GOT3 (cell line): ENCODE measurements around the gene SNX21.
"Not testable (repeated sequence)": the region's sequence is repeated elsewhere in the genome, so short reads cannot be mapped to it uniquely, and the experiment has no call there.

Experiments
- DNase-seq: peaks from one replicate; lab custom pipeline; 2025; ENCODE audit warnings: mixed read lengths; lab: John Stamatoyannopoulos, UW

Gene SNX21

DNA sequence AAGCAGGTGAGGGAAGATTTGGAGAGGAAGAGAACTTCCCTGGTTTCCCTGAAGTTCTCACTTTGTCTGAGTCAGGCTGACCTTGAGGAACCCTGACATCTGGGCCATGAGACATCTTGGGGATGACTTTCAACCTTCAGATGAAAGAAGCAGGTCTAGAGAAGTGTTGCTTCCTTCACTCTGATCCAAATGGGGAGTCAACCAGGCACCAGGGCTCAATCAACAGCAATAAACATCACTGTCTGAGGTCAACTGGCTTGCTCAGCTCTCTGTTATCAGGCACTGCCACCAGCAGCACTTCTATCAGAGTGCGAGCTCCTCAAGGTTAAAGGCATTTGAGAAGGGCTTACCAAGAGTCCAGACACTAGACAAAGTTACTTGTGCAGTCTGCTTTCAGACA, 17.3 kb downstream of the SNX21 start:
- no peak for DNase-seq

DNA sequence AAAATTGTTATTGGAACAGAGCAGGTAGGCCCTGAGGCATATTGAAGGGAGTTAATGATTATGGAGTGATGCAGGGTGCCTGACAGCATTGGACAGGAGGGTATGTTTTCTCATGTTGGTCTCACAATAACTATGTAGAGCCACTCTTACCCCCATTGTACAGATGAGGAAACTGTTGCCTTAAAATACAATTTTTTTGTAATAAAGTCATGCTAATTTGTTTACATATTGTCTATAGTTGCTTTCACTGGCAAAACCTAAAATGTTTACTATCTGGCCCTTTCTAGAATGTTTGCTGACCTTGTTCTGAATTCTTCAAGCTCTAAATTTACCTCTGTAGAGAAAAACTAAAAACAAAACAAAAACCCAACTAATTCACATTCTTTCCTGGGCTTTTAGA, 17.9 kb downstream of the SNX21 start:
- DNase-seq = no peak

DNA sequence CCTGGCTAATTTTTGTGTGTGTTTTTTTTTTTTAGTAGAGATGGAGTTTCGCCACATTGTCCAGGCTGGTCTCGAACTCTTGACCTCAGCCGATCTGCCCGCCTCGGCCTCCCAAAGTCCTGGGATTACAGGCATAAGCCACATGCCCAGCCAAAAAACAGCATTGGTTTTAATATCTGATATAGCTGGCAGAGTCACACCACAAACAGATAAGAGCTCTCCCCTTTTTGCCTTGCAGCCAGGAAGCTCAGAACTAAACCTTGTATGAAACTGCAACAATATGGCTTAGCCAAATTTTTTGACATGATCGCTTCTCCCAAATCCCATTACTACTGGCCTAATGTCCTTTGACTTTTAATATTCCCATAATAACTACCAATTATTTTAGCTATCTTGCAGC, 18.7 kb downstream of the SNX21 start:
- no peak for DNase-seq

DNA sequence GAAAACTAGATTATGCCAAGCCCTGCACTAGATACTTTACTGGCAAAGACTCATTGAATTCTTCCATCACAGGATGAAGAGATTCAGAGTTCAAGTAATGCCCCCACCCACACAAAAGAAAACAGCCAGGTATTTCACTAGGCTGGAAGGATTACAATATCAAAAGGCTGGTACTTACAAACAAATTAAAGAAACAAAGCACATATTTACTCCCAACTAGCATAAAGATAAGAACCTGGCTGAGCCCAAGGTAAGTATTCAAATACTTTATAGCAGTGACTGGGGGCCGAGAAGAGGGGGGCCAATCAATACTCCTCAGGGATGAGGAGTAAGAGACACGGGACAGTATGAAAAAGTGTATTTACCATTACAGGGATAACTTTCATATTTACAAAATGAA, 19.9 kb downstream of the SNX21 start:
- no peak for DNase-seq

DNA sequence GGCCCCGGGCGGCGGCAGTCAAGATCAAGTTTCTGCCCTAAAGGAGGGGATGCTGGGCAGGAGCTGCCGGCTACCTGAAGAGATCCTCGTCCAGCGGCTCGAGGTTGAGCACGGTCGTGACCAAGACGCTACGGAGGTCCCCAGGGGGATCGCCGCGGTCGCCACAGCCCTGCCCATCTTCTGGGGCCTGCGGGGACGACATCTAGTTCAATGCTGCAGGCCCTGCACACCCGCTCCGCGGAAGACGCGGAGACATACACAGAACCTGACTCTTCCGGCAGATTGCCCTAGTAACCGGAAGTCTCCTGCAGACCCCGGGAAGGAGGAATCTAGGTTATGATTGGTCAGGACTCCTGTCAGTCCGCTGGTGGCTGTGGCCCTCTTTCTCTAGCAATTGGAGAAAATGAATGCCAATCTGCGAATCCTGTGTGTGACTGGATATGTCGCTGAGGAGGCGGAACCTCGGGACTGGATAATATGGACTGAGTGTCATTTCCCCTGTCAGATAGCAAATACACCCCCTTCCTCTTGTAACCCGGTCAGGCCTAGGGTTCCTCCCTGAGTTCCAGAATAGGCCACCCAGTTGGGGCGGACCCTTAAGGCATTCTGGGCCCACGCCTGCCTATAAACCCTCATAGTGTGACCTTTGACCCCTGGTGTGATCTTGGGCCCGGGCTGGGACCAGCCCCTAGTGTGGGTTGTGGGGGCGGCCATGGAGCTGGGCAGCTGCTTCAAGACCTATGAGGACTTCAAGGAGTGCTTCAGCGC, 23.7 kb downstream of the SNX21 start, which contains the start of the genes ACOT8 and ZSWIM3:
Gene ACOT8, minus strand, starts transcription at position 279 of the 768 bp plus-strand sequence. Its CDS starts 77 bp downstream, at position 202.
Gene ZSWIM3, plus strand, starts transcription at position 501 of the 768 bp plus-strand sequence. Its CDS starts 212 bp downstream, at position 713.
- peak; percentile 94 for DNase-seq

DNA sequence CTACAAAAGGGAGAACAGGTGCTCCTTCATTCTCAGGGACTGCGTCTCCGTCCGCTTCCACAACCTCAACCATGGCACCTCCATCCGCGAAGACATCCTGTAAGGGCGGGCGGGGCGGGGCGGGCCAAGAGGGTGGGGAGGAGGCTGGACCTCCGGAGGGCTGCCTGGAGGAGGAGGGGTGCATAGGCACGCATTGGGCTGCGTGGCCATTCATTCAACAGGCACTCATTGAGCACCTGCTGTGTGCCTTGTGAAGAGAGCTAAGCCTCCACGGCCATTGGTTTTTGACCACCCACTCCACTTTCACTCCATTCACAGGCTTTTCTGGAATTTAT, 24.2 kb downstream of the SNX21 start:
- no peak for DNase-seq

DNA sequence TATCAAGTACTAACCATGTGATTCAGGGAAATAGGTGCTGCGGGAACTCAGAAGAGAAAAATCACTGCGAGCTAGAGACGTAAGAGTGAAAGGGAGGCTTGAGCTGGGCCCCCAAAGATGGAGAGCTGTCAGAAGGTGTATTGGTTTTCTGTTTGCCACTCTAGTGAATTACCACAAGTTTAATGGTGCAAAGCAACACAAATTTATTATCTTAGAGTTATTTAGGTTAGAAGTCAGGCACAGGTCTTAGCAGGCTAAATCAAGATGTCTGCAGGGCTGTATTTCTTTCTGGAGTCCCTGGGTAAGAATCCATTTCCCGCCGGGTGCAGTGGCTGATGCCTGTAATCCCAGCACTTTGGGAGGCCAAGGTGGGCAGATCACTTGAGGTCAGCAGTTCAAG, 26.3 kb downstream of the SNX21 start:
- DNase-seq = no peak

DNA sequence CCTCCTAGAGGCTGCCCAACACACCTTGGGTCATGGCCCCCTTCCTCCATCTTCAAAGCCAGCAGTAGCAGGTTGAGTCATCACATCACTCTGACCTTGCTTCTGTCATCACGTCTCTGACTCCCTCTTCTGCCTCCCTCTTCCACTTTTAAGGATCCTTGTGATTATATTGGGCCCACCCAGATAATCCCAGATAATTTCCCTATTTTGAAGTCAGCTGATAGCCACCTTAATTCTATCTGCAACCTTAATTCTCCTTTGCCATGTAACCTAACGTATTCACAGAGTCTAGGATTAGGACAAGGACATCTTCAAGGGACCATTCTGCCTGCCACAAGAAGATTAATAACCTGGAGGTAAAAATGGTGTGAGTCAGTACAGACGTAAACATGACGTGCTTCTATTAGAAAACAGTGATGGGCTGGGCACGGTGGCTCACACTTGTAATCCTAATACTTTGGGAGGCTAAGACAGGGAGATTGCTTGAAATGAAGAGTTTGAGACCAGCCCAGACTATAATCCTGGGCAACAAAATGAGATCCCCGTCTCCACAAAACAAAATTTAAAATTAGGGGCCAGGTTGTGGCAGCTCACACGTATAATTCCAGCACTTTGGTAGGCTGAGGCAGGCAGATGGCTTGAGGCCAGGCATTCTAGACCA, 27.1 kb downstream of the SNX21 start:
- DNase-seq = no peak

DNA sequence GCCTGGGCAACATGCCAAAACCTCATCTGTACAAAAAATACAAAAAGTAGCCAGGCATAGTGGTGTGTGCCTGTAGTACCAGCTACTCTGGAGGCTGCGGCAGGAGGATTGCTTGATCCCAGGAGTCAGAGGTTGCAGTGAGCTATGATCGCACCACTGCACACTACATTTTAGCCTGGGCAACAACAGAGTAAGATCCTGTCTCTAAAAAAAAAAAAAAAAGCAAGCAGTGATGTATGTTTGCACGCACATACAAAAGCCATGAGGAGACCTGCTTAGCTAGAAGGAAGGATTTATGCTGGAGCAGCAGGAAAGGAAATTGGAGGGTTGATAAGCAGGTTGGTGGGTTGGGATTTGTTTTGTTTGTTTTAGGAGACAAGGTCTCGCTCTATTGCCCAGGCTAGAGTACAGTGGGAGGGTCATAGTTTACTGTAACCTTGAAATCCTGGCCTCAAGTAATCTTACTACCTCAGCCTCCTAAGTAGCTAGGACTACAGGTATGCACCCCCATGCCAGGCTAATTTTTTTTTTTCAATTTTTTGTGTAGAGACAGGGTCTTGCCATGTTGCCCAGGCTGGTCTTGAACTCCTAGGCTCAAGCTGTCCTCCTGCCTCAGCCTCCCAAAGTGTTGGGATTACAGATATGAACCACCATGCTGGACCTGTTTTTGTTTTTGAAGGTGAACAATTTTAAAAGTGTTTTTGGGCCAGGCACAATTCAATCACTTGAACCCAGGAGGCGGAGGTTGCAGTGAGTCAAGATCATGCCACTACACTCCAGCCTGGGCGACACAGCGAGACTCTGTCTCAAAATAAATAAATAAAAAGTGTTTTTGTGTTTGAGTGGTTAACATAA, 27.8 kb downstream of the SNX21 start:
- no peak for DNase-seq

DNA sequence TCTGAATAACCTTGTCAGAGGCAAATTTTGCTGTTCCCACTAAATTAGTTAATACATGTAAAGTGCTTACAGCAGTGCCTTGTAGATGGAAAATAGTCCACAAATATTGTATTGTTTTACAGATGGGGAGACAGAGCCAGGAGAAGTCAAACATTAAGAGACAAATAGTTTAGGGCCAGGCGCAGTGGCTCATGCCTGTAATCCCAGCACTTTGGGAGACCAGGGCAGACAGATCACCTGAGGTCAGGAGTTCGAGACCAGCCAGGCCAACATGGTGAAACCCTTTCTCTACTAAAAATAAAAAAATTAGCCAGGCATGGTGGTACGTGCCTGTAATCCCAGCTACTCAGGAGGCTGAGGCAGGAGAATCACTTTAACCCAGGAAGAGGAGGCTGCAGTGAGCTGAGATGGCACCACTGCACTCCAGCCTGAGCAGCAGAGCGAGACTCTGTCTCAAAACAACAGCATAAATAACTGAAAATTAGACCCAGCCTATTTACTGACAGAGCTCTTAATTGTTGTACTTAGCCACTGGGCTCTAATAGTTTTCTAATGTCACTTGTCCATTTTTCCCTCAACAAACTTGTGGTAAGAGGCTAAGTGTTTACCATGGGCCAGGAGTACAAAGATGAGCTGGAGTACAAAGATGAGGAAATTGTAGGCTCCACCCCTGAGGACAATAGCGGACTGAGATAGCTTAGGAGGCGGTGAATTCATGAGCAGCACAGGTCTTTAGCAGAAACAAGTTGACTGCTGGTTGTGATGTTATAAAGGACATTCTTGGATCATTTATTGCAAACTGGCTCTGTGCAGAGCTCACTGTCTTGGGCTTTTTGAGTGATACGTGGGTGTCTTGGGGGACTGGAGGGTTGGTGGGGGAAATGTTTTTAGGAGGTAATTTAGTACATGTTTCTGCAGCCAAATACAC, 30.2 kb downstream of the SNX21 start:
- no peak for DNase-seq

DNA sequence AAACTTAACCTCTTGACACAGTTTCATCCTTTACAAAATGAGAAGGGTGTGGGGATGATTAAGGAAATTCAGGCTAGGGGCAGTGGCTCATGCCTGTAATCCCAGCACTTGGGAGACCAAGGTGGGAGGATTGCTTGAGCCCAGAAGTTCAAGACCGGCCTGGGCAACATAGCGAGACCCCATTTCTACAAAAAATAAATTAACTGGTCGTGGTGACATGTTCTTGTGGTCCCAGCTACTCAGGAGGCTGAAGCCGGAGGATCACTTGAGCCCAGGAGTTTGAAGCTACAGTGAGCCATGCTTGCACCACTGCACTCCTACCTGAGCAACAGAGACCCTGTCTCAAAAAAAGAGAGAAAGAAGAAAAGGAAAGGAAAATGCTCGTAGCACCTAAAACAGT, 32.9 kb downstream of the SNX21 start:
- DNase-seq = no peak

DNA sequence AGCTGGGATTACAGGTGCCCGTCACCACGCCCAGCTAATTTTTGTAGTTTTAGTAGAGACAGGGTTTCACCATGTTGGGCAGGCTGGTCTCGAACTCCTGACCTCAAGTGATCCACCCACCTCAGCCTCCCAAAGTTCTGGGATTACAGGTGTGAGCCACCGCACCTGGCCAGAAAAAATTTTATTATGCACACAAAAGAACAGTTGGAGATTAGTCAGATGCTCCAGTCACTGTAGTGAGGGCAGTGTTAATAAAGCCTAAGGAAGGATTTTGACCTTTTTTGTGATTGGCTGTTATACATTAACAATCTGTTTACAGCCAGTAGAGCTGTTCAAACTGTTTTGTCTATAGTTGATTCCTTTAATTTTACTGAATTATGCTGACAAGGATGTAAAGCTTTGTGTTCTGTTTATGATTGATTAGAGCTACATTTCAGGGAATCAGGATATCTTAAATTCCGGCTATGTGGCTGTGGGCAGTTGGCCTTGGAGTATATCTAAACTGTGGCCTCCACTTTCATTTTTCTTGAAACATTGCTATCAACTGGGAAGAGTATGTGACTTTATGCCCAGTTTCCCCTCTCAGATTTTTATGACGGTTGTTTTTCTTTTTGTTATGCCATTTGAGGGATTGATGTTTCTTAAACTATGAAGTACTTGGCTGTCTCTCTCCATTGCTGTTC, 33.7 kb downstream of the SNX21 start:
- DNase-seq = no peak

DNA sequence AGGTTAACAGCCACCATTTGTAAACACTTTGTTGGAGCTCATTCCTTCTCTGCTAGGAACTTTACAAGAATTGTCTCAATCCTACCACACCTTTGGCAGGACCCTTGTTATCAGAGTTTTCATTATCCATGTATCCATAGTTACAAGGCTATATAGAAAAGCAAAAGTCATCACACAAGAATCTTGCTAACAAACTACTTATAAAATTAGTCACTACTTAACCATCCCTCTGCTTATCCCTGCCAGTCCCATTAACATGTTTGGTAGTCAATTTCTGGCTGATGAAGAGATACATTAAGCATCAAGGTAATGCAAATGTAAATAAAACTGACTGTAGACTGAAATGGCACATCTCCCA, 34.2 kb downstream of the SNX21 start:
- DNase-seq = no peak

DNA sequence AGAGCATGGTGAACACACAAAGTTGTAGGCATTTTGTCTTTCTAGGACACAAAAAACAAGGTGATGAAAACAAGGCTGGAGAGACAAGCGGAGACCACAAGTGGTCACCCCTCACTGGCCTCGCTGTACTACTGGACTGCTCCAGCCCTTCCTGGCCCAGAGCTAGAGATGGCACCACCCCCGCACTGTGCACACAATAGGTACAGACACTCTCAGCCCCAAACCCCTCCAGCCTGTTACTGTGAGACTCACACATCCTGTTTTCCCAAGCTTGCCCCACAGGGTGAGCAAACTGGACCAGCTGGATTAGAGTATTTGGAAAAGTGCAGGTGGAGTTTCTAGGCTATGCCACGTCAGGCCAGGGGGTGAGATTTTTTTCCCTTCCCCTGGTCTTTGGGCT, 39.0 kb downstream of the SNX21 start:
- DNase-seq = no peak

DNA sequence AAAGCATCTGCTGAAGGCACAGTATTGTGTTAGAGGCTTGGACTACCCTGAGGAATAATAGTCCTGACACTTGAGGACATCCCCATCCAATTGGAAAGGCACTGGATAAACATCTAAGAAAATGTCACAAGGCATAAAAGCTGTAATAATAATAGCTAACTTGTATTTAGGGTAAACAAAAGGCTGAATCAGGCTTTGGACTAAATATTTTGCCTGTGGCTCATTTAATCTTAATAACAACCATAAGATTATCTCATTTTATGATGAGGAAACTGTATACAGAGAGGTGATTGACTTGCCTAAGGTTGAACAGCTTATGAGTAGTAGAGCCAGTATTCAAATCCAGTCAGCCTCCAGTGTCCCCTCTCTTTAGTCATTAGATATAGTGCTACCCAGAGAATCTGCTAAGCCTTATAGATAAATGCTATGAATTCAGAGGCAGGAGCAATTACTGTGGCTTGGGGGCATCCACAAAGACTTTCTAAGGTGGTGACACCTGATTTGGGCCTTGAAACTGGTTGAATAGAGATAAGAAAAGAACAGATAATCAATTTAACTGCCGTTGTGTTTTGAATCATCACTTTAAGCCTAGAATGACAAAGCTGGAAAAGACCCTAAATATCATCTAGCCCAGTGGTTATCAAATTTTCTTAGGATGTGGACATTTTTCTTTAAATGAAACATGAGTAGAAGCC, 40.0 kb downstream of the SNX21 start:
- DNase-seq = no peak

DNA sequence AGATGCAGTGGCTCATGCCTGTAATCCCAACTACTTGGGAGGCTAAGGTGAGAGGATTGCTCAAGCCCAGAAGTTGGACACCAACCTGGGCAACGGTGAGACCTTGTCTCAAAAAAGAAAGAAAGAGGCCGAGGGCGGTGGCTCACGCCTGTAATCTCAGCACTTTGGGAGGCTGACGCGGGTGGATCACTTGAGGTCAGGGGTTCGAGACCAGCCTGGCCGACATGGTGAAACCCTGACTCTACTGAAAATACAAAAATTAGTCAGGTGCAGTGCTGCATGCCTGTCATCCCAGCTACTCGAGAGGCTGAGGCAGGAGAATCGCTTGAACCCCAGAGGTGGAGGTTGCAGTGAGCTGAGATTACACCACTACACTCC, 40.5 kb downstream of the SNX21 start:
- DNase-seq = not testable (repeated sequence)

DNA sequence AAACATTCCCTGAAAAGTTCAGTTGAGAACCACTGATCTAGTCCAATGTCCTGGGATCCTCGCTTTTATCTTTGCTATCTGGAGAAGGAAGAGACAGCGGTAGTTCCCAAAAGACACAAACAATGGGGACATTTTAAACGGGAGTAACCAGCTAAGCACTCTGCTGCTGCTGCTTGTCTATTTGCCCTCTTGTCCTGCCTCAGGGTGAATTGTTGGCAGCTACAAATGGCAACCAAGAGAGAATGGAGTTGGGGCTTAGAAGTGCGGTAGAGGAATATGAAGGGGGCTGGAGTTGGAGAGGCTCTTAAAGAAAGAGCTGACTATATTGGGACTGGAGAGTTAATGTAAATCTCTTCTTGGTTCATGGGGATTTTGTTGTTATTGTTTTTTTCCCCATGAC, 41.0 kb downstream of the SNX21 start:
- no peak for DNase-seq

DNA sequence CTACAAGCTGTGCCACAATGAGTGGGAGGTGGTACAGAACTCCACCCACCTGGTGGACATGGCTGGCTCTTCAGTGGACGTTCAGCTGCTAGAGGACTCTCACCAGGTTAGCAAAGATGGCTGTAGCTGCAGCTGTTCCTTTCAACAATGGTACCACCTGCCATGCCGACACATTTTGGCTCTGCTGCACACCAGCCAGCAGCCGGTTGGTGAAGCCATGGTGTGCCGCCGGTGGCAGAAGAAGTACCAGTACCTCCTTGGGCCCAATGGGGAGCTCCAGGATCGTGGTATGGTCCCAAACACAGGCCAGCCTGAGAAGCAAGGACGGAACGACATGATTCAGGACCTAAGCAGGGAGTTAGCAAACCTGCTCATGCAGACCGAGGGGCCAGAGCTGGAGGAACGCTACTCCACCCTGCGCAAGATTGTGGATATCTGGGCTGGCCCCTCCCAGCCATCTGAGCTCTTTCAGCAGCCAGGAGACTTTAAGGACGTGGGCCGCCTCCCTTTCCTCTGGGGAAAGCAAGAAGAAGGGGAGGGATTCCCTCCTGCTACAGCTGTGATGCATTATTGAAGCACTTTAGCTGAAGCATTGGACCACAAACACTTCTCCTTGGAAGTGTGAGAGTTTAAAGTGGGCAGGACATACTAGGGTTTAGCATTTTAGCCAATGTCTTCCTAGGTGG, 44.6 kb downstream of the SNX21 start:
- no peak for DNase-seq

DNA sequence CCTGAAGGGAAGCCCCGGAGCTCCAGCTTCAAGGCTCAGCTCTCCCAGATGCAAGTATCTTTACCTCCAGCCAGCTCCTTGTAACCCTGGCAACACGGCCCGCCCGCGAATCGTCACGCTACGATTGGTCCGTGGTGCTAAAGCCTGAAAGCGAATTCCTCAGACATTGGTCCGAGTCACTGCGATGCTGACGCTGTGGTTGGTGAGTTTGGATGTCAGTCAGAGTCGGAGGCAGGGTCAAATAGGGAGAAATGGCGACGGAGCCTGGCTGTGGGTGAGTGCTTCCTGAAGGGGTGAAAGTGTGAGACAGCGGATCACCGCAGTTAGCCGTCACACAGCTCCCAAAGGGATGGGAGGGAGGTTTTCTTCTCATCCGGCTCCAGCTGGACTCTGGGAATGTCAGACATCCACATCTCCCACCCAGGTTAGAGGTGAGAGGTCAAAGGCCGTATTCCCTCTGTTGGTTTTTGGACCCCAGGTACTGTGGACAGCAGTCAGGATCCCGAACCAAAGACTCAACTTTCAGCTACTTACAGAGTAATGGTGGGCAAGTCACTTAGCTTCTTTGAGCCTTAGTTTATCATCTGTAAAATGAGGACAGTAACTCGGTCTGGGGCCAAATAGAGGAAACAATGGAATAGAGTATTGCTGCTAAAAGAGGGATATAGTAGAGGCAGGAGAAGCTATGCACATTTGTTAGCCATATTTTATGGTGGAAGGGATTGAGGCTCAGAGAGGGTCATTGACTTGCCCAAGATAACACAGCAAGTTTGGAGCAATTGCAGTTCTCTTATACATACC, 47.6 kb downstream of the SNX21 start, which contains the start of gene ZSWIM1:
Gene ZSWIM1, plus strand, starts transcription at position 240 of the 801 bp plus-strand sequence. CDS start 1,366 bp downstream, outside the sequence.
- DNase-seq = peak; percentile 99
